AG04450 (cell line): ENCODE measurements around the gene DHX35. TPM values are rescaled to one million over a fixed set of nuclear protein-coding genes. Genes with fewer than 3 reads are reported as not detected.

Experiments
- CTCF ChIA-PET: fragments of 300-600, 350-600 bp; formaldehyde crosslinking; extraction: SDS; loops from one replicate; lab custom pipeline; 2022; ENCODE audit warnings: antibody characterized with exemption, inconsistent platforms; lab: Charles Lee
- POLR2A ChIA-PET: fragments of 350-600 bp; formaldehyde crosslinking; extraction: SDS; loops from one replicate; lab custom pipeline; 2021; ENCODE audit warnings: antibody characterized with exemption, inconsistent platforms; lab: Yijun Ruan, JAX
- DNase-seq: peaks from one replicate; pipeline ENCODE4 v3.0.0-alpha.2; 2011; ENCODE audit warnings: low read depth, low spot score
- H3K27ac ChIP-seq: one replicate; pipeline ENCODE4 v1.5.1; 2012; ENCODE audit warnings: low read depth, low read length, control low read depth
- H3K27me3 ChIP-seq: one replicate; pipeline ENCODE4 v1.6.0; 2012; ENCODE audit warnings: low read length; ENCODE audit not compliant: control insufficient read depth, insufficient read depth
- H3K4me3 ChIP-seq: 2 replicates; pipeline ENCODE4 v1.5.1; 2011; ENCODE audit warnings: mild to moderate bottlenecking, low read depth, low read length, control low read depth
- H3K9me3 ChIP-seq: 2 replicates; pipeline ENCODE4 v1.5.1; 2012; ENCODE audit warnings: low read length; ENCODE audit not compliant: control insufficient read depth, insufficient read depth
- polyA plus RNA-seq: library from polyadenylated mRNA; depleted of rRNA; stranded (reverse); fragments of >200 nt; gene quantifications from 2 replicates; pipeline ENCODE4 v1.2.3, GENCODE V29; 2011
- TF ChIP-seq, protein P1 (sequence below): IDR thresholded peaks from 2 replicates; pipeline ENCODE4 v1.5.1; 2011; ENCODE audit warnings: low read depth, low read length, control low read depth, inconsistent platforms

Gene DHX35
- polyA plus RNA-seq, 1 experiment, result 14.4 TPM

DNA sequence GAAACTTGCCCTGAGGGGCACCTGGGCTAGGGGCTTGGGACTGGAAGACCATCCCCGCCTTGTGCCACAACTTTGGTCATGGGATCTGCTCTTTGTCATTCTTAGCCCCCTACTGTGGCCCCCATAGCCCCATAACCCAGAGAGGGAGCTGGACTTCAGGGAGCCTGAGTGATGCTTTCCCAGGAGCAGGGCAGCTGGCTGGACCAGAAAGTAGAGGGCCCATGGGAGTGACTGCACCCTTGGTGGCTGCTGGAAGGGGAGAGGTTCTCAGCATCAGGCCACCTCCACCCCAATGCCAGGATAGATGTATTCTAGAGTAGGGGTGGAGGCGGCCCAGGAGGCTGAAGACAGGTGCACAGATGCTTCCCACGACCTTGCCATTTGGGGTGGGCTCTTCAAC, 41.7 kb upstream of the DHX35 start:
- TF ChIP-seq, protein P1, sequence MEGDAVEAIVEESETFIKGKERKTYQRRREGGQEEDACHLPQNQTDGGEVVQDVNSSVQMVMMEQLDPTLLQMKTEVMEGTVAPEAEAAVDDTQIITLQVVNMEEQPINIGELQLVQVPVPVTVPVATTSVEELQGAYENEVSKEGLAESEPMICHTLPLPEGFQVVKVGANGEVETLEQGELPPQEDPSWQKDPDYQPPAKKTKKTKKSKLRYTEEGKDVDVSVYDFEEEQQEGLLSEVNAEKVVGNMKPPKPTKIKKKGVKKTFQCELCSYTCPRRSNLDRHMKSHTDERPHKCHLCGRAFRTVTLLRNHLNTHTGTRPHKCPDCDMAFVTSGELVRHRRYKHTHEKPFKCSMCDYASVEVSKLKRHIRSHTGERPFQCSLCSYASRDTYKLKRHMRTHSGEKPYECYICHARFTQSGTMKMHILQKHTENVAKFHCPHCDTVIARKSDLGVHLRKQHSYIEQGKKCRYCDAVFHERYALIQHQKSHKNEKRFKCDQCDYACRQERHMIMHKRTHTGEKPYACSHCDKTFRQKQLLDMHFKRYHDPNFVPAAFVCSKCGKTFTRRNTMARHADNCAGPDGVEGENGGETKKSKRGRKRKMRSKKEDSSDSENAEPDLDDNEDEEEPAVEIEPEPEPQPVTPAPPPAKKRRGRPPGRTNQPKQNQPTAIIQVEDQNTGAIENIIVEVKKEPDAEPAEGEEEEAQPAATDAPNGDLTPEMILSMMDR, result no peak
- POLR2A ChIA-PET, result no interaction called here
- H3K27me3 ChIP-seq, result peaks cover 32% of the 10 kb centered on the region
- no peaks in the 10 kb centered on the region; the same call in 1 of the 2 replicates for H3K9me3 ChIP-seq
- H3K4me3 ChIP-seq, result no peak overlapping the region
- CTCF ChIA-PET, result interaction anchor here (12.2 kb wide), 1 partner anchor 129 kb away, joined by 196 read pairs; no protein-coding TSS in a partner anchor
- DNase-seq, result no peak
- H3K27ac ChIP-seq, result no peak overlapping the region

GRCh38 chr20:38920851-38921250, 41.3 kb upstream of the DHX35 start:
- ChIA-PET POLR2A (no interaction called here), CTCF (interaction anchor here (1.2 to 12.2 kb wide), 2 partner anchors 28 to 129 kb away, joined by 3 to 196 read pairs; no protein-coding TSS in a partner anchor)
- Histone ChIP-seq H3K27ac (no peak overlapping the region), H3K9me3 (no peaks in the 10 kb centered on the region; the same call in 1 of the 2 replicates), H3K4me3 (no peak overlapping the region), H3K27me3 (peaks cover 32% of the 10 kb centered on the region)
- TF ChIP-seq, protein P1, result no peak
- no peak for DNase-seq

- POLR2A ChIA-PET, result no interaction called here
- TF ChIP-seq, protein P1, result no peak
These were observed 37.4 kb upstream of the DHX35 start for GRCh38 chr20:38924718-38925117.

GRCh38 chr20:38926142-38926933, 35.8 kb upstream of the DHX35 start, which contains the start of gene FAM83D:
Gene FAM83D (plus strand): TSS chr20:38926417. CDS start chr20:38926443, 26 bp downstream.
- H3K4me3 ChIP-seq, result peak within 1 kb of the TSS; percentile 78
- H3K9me3 ChIP-seq, result no peaks in the 10 kb centered on the region; the same call in 1 of the 2 replicates
- ChIA-PET POLR2A (interaction anchor here (0.7 to 2.9 kb wide), 5 partner anchors 20 to 124 kb away, joined by 3 to 18 read pairs (median 3); partner anchors contain the start of gene DHX35), CTCF (interaction anchor here (0.5 to 12.2 kb wide), 25 partner anchors 8 to 392 kb away, joined by 3 to 196 read pairs (median 4); partner anchors contain the start of gene DHX35)
- peaks cover 8% of the 10 kb centered on the region for H3K27me3 ChIP-seq
- no peak within 1 kb of the TSS for H3K27ac ChIP-seq
- TF ChIP-seq, protein P1, result no peak
- DNase-seq, result peak; percentile 95

More at GRCh38 chr20:38924718-38925117, 37.4 kb upstream of the DHX35 start:
- Histone ChIP-seq H3K4me3 (no peak overlapping the region), H3K27me3 (peaks cover 24% of the 10 kb centered on the region), H3K9me3 (no peaks in the 10 kb centered on the region; the same call in 1 of the 2 replicates), H3K27ac (no peak overlapping the region)
- DNase-seq, result no peak
- CTCF ChIA-PET, result interaction anchor here (1.2 to 12.2 kb wide), 3 partner anchors 32 to 125 kb away, joined by 3 to 196 read pairs (median 6); partner anchors contain the start of gene DHX35
